COLO668 (cell line): ENCODE data around the gene URB2.
A peak's percentile ranks its signal among the peaks of the same experiment; 100 is the strongest.
"Not testable (repeated sequence)": the region's sequence is repeated elsewhere in the genome, so short reads cannot be mapped to it uniquely, and the experiment has no call there.

Experiments used
- DNase-seq: peaks from one replicate; lab custom pipeline; 2025; ENCODE audit not compliant: unreplicated experiment; lab: John Stamatoyannopoulos, UW

URB2 gene

GRCh38 chr1:229689904-229690303, 63.9 kb downstream of the URB2 start:
- no peak for DNase-seq

GRCh38 chr1:229690662-229691061, 64.6 kb downstream of the URB2 start:
- DNase-seq, result no peak

GRCh38 chr1:229691362-229691761, 65.3 kb downstream of the URB2 start:
- DNase-seq, result no peak

- DNase-seq, result no peak
Observed at GRCh38 chr1:229693129-229693900, 67.3 kb downstream of the URB2 start.

- DNase-seq, result peak; percentile 89
Observed at GRCh38 chr1:229694053-229694693, 68.1 kb downstream of the URB2 start.

- no peak for DNase-seq
Observed at GRCh38 chr1:229696385-229696784, 70.3 kb downstream of the URB2 start.

GRCh38 chr1:229699613-229700267, 73.7 kb downstream of the URB2 start:
- DNase-seq, result no peak

GRCh38 chr1:229704157-229704556, 78.1 kb downstream of the URB2 start:
- DNase-seq, result no peak

GRCh38 chr1:229705152-229705551, 79.1 kb downstream of the URB2 start:
- DNase-seq, result not testable (repeated sequence)

- DNase-seq, result not testable (repeated sequence)
Observed at GRCh38 chr1:229707127-229707526, 81.1 kb downstream of the URB2 start.

- no peak for DNase-seq
Observed at GRCh38 chr1:229709500-229710013, 83.5 kb downstream of the URB2 start.
